Testis (tissue), 2 donors: ENCODE data around the gene SPATA24.

Source experiments
- CTCF ChIP-seq, 3 experiments: fragments of 450-650 bp in 2 of 3; fragments of 200-600 bp in 1 of 3; sonication (generic) in 1 of 3; IDR thresholded peaks; one replicate each; pipeline ENCODE4 v1.5.1; 2016 to 2019; ENCODE audit warnings: antibody characterized with exemption in 3 of 3, mild to moderate bottlenecking in 2 of 3, moderate library complexity in 1 of 3
- POLR2A ChIP-seq: fragments of 450-650 bp; IDR thresholded peaks from one replicate; pipeline ENCODE4 v1.6.1; 2017; ENCODE audit warnings: antibody characterized with exemption, mild to moderate bottlenecking, moderate library complexity

- TF ChIP-seq CTCF (IDR thresholded peaks at IDR 0.05) = no peak
- no peak for TF ChIP-seq POLR2A
These were observed 3.6 kb upstream of the SPATA24 start for GRCh38 chr5:139407517-139407916.
